Activated B cell treated with CpG ODN at 0.5 μM for 24 hours (primary cell): ENCODE data around the gene PANK4. TPM values are rescaled to one million over a fixed set of nuclear protein-coding genes. Genes with fewer than 3 reads are reported as not detected.
A peak's percentile ranks its signal among the peaks of the same experiment; 100 is the strongest.
"Not testable (repeated sequence)": the region's sequence is repeated elsewhere in the genome, so short reads cannot be mapped to it uniquely, and the experiment has no call there.

Source experiments
- ATAC-seq: fragments of 200-7000 bp; cut with Tn5 transposase; one replicate; pipeline ENCODE4 v1.10.0; 2021; ENCODE audit warnings: low read depth, mild to moderate bottlenecking, moderate library complexity
- CTCF ChIA-PET: fragments of 350-600 bp; sonication (Branson Sonifier 250); formaldehyde crosslinking; loops from one replicate; lab custom pipeline; 2021; ENCODE audit warnings: antibody characterized with exemption; lab: Charles Lee
- POLR2A ChIA-PET: fragments of 350-600 bp; sonication (Branson Sonifier 250); formaldehyde crosslinking; loops from one replicate; lab custom pipeline; 2021; ENCODE audit warnings: antibody characterized with exemption; lab: Charles Lee
- DNase-seq: peaks from one replicate; pipeline ENCODE4 v3.0.0; 2022
- H3K27ac Mint-ChIP-seq: one replicate; pipeline ENCODE4 v1.8.0; 2020; ENCODE audit warnings: mixed read lengths
- H3K27me3 Mint-ChIP-seq: one replicate; pipeline ENCODE4 v1.8.0; 2021; ENCODE audit warnings: mixed read lengths
- H3K36me3 Mint-ChIP-seq: one replicate; pipeline ENCODE4 v1.8.0; 2021; ENCODE audit warnings: low read depth, mixed read lengths
- H3K4me1 Mint-ChIP-seq: one replicate; pipeline ENCODE4 v1.8.0; 2021; ENCODE audit warnings: mixed read lengths
- H3K4me3 Mint-ChIP-seq: one replicate; pipeline ENCODE4 v1.8.0; 2020; ENCODE audit warnings: mild to moderate bottlenecking, mixed read lengths
- H3K9me3 Mint-ChIP-seq: one replicate; pipeline ENCODE4 v1.8.0; 2020; ENCODE audit warnings: mixed read lengths
- CTCF ChIP-seq: fragments of 200-600 bp; IDR thresholded peaks from one replicate; pipeline ENCODE4 v1.8.0; 2022; ENCODE audit warnings: antibody characterized with exemption, mild to moderate bottlenecking
- intact Hi-C: fragments of 100-400 bp; cut with micrococcal nuclease; formaldehyde crosslinking; loops from one replicate; pipeline ENCODE4 v1.15.1; 2024
- total RNA-seq: library from RNA; stranded (reverse); gene quantifications from 2 replicates; pipeline ENCODE4 v1.2.3, GENCODE V29; 2022

Gene PANK4
- total RNA-seq, 1 donor from 2014 or later = 54.0 TPM

DNA sequence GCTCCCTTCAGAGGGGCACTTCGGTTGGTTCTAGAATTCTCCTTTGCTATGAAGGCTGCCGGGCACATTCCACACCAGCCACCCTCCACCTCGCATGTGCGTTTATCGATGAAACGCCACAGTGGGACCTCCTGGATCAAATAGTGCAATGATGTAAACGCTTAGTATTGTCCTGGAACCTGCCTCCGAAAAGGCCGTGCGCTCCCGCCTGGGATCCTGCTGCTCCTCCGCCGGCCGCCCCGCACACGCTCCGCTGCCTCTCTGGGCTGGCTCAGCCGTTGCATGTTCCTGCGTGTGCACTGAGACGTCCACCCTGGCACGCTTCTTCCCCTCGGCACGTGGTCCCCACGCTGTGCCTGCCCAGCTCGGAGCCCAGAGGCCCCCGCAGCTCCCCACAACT is 25.8 kb upstream of the PANK4 start:
- no peak for TF ChIP-seq CTCF
- Mint-ChIP-seq H3K27me3 (no peaks in the 10 kb centered on the region), H3K27ac (no peak overlapping the region), H3K4me1 (peaks cover 71% of the 10 kb centered on the region), H3K36me3 (peaks cover 8% of the 10 kb centered on the region), H3K9me3 (no peaks in the 10 kb centered on the region), H3K4me3 (no peak overlapping the region)
- intact Hi-C loops = no loop called here
- DNase-seq (no peak), ATAC-seq (no peak)
- ChIA-PET POLR2A (no interaction called here), CTCF (no interaction called here)

DNA sequence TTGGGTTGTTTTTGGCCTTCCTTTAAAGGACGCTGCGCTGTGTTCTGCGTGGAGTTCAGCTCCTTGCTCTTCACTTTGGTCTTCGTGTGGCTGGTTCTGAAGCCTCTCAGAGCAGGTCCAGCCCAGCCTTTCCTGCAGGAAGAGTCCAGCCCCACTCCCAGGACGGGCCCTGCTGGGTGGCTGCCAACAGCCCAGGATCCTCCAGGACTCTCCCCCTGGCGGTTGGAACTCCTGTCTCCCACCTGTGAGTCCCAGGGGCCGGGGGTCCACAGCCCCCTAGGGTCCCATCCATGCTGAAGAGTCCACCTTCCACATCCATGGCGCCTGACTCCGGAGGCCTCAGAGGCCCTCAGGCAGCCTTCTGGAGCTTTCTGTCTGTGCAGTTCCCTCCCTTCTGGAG is 25.1 kb upstream of the PANK4 start:
- H3K4me3 Mint-ChIP-seq, CTCF ChIA-PET, H3K36me3 Mint-ChIP-seq, H3K9me3 Mint-ChIP-seq, ATAC-seq, intact Hi-C loops, H3K27me3 Mint-ChIP-seq, DNase-seq, POLR2A ChIA-PET: not testable (repeated sequence)
- peaks cover 70% of the 10 kb centered on the region for H3K4me1 Mint-ChIP-seq
- peak overlapping the region; percentile 76 for H3K27ac Mint-ChIP-seq

GRCh38 chr1:2550309-2550861 is 24.0 kb upstream of the PANK4 start:
- H3K4me1 Mint-ChIP-seq = peaks cover 61% of the 10 kb centered on the region

GRCh38 chr1:2549367-2550029 is 23.1 kb upstream of the PANK4 start:
- H3K4me1 Mint-ChIP-seq = peaks cover 52% of the 10 kb centered on the region
- intact Hi-C loops = loop anchor here (2.0 to 5.0 kb wide), 3 partner anchors 237 to 873 kb away; no protein-coding TSS in a partner anchor
- CTCF ChIA-PET = interaction anchor here (1.1 to 3.1 kb wide), 2 partner anchors 36 to 354 kb away, joined by 3 to 13 read pairs; partner anchors contain the start of gene PRXL2B
- peak overlapping the region; percentile 87 for H3K4me3 Mint-ChIP-seq
- H3K36me3 Mint-ChIP-seq, ATAC-seq, H3K27me3 Mint-ChIP-seq, DNase-seq, H3K9me3 Mint-ChIP-seq: not testable (repeated sequence)
- POLR2A ChIA-PET = interaction anchor here (0.7 to 8.0 kb wide), 8 partner anchors 7 to 354 kb away, joined by 3 to 209 read pairs (median 42); partner anchors contain the start of genes FAAP20, PANK4, PEX10 and PRXL2B
- H3K27ac Mint-ChIP-seq = peak overlapping the region; percentile 96

More at GRCh38 chr1:2550309-2550861, 24.0 kb upstream of the PANK4 start:
- peak overlapping the region; percentile 35 for H3K4me3 Mint-ChIP-seq
- DNase-seq, H3K36me3 Mint-ChIP-seq, intact Hi-C loops, H3K27me3 Mint-ChIP-seq, ATAC-seq, H3K9me3 Mint-ChIP-seq: not testable (repeated sequence)
- peak overlapping the region; percentile 76 for H3K27ac Mint-ChIP-seq
- ChIA-PET POLR2A (interaction anchor here (1.1 to 8.0 kb wide), 3 partner anchors 21 to 34 kb away, joined by 3 to 209 read pairs (median 62); partner anchors contain the start of gene PRXL2B), CTCF (interaction anchor here (1.1 kb wide), 1 partner anchor 355 kb away, joined by 3 read pairs; no protein-coding TSS in a partner anchor)

GRCh38 chr1:2548068-2548589 is 21.7 kb upstream of the PANK4 start:
- intact Hi-C loops = loop anchor here (1.0 to 5.0 kb wide), 11 partner anchors 8 to 874 kb away; partner anchors contain the start of genes MORN1, PANK4, PRXL2B and RER1
- no peaks in the 10 kb centered on the region for H3K27me3 Mint-ChIP-seq
- peak overlapping the region; percentile 87 for H3K4me3 Mint-ChIP-seq
- H3K27ac Mint-ChIP-seq = peak overlapping the region; percentile 96
- DNase-seq (peak; percentile 79), ATAC-seq (peak; percentile 23)
- H3K36me3 Mint-ChIP-seq = no peaks in the 10 kb centered on the region
- peak; percentile 25 for TF ChIP-seq CTCF
- no peaks in the 10 kb centered on the region for H3K9me3 Mint-ChIP-seq
- ChIA-PET POLR2A (interaction anchor here (0.6 to 8.0 kb wide), 17 partner anchors 9 to 918 kb away, joined by 3 to 209 read pairs (median 9); partner anchors contain the start of genes FAAP20, HES5, MORN1 and PANK4), CTCF (interaction anchor here (0.7 to 3.1 kb wide), 13 partner anchors 14 to 353 kb away, joined by 3 to 21 read pairs (median 4); partner anchors contain the start of genes FAAP20, HES5, MORN1 and PANK4)
- H3K4me1 Mint-ChIP-seq = peaks cover 42% of the 10 kb centered on the region
